ENCODE measurements around the gene WFS1. TPM values are rescaled to one million over a fixed set of nuclear protein-coding genes. Genes with fewer than 3 reads are reported as not detected.

Gene WFS1
- total and polyA plus RNA-seq, 2 of the 4 experiments (the other 2 are of a cell fraction), result 9.7 to 42.4 TPM

GRCh38 chr4:6327220-6327917, 57.7 kb downstream of the WFS1 start:
- dilution Hi-C loops (cut with HindIII; ENCODE audit: low sequenced_read_pairs, unreplicated experiment), result no loop called here
- no peak for TF ChIP-seq RCOR1 (IDR thresholded peaks at IDR 0.05; ENCODE audit: insufficient replicate concordance, low read length)
- TF ChIP-seq SMC3 (IDR thresholded peaks at IDR 0.05; ENCODE audit: low read depth, low read length), result peak; percentile 99
- no peak for TF ChIP-seq RFX5 (IDR thresholded peaks at IDR 0.05; ENCODE audit: low read depth, low read length)
- TF ChIP-seq MAFK (IDR thresholded peaks at IDR 0.05; ENCODE audit: low read depth, low read length), result no peak
- TF ChIP-seq NFE2L2 (IDR thresholded peaks at IDR 0.05; ENCODE audit: low read depth, low read length), result no peak
- TF ChIP-seq FOS (IDR thresholded peaks at IDR 0.05; ENCODE audit: low read depth, low read length), result no peak
- TF ChIP-seq ELK1 (IDR thresholded peaks at IDR 0.05; ENCODE audit: borderline replicate concordance, low read depth, low read length), result no peak
- TF ChIP-seq CTCF (conservative IDR thresholded peaks at IDR 0.05; ENCODE audit: low read depth, low read length), result peak; percentile 96
- TF ChIP-seq CEBPB (IDR thresholded peaks at IDR 0.05; ENCODE audit: low read depth, low read length), result no peak
- TF ChIP-seq POLR2A (IDR thresholded peaks at IDR 0.05; ENCODE audit: low read depth, low read length), result no peak
- peak; percentile 98 for TF ChIP-seq RAD21 (IDR thresholded peaks at IDR 0.05; ENCODE audit: low read length)
- no peak for TF ChIP-seq MXI1 (IDR thresholded peaks at IDR 0.05; ENCODE audit: borderline replicate concordance, low read depth, low read length)
- TF ChIP-seq MAZ (IDR thresholded peaks at IDR 0.05; ENCODE audit: borderline replicate concordance, low read depth, low read length), result no peak
- TF ChIP-seq BHLHE40 (IDR thresholded peaks at IDR 0.05; ENCODE audit: low read depth, low read length), result no peak
- H4K91ac ChIP-seq (ENCODE audit: insufficient read depth, low read depth, low read length), result no peak overlapping the region
- H3K14ac ChIP-seq (replicated peaks; ENCODE audit: low read depth, low read length), result no peak overlapping the region
- no peak overlapping the region for H2BK20ac ChIP-seq (ENCODE audit: low read depth, low read length)
- ChIA-PET POLR2A (ENCODE audit: unreplicated experiment) (no interaction called here), CTCF (interaction anchor here (0.5 to 4.4 kb wide), 13 partner anchors 11 to 82 kb away, joined by 3 to 40 read pairs (median 4); no protein-coding TSS in a partner anchor)
- H4K5ac ChIP-seq (ENCODE audit: low read depth, low read length), result no peak overlapping the region
- WGBS, 2 experiments (ENCODE audit: extremely low coverage in 2 of 2, insufficient read length in 1 of 2), result 33% methylated on average over 4 of the region's 21 CpGs; no CpG with 5 or more reads in 1 of the 2 experiments
- no peak overlapping the region for H2AK5ac ChIP-seq (ENCODE audit: low read depth, low read length)
- H3K36me3 ChIP-seq (ENCODE audit: control insufficient read depth, insufficient read depth, low read length), result no peaks in the 10 kb centered on the region
- no peak overlapping the region for H3K56ac ChIP-seq (ENCODE audit: extremely low read depth, insufficient read depth, low read length)
- H2BK5ac ChIP-seq (ENCODE audit: low read depth, low read length, poor library complexity, severe bottlenecking), result no peak overlapping the region
- no peak overlapping the region for H2BK15ac ChIP-seq (ENCODE audit: low read depth, low read length)
- H4K20me1 ChIP-seq (ENCODE audit: insufficient read depth, low read length), result no peaks in the 10 kb centered on the region; the same call in 1 of the 2 replicates
- H3K23ac ChIP-seq (ENCODE audit: low read depth, low read length), result no peak overlapping the region
- DNase-seq (peak; percentile 55), ATAC-seq (ENCODE audit: low read depth) (peak; percentile 96)
- in situ Hi-C loops (cut with MboI; ENCODE audit: low sequenced_read_pairs), result loop anchor here (5.0 to 10.0 kb wide), 2 partner anchors 75 to 333 kb away; no protein-coding TSS in a partner anchor
- H2AFZ ChIP-seq (replicated peaks; ENCODE audit: low read length, poor library complexity), result peak overlapping the region; percentile 53
- peak overlapping the region; percentile 23 for H2AK9ac ChIP-seq (replicated peaks; ENCODE audit: low read depth, low read length, poor library complexity)
- H3K4me2 ChIP-seq (ENCODE audit: low read depth, low read length), result no peak overlapping the region
- no peak overlapping the region for H3K4me3 ChIP-seq (ENCODE audit: insufficient read depth, low read depth, low read length)
- no peaks in the 10 kb centered on the region; the same call in 1 of the 2 replicates for H3K9me3 ChIP-seq (ENCODE audit: control insufficient read depth, insufficient read depth, low read length)
- intact Hi-C loops (cut with micrococcal nuclease), result loop anchor here (1.0 kb wide), 3 partner anchors 63 to 329 kb away; no protein-coding TSS in a partner anchor
- H3K9ac ChIP-seq (ENCODE audit: low read depth, low read length), result no peak overlapping the region
- H3K27ac ChIP-seq (ENCODE audit: insufficient read depth, low read length), result no peak overlapping the region
- no peaks in the 10 kb centered on the region for H3K79me1 ChIP-seq (ENCODE audit: low read depth in 1 of 2, low read length in 2 of 2)
- no peak overlapping the region for H4K8ac ChIP-seq (ENCODE audit: low read depth in 2 of 2, low read length in 2 of 2)
- H3K27me3 ChIP-seq (ENCODE audit: control insufficient read depth, insufficient read depth, low read length), result peaks cover 25% of the 10 kb centered on the region
- H3K4ac ChIP-seq (ENCODE audit: low read depth, low read length), result no peak overlapping the region
- H2BK120ac ChIP-seq (ENCODE audit: low read depth, low read length), result no peak overlapping the region
- no peak overlapping the region for H3K18ac ChIP-seq (ENCODE audit: low read depth, low read length)
- H3K4me1 ChIP-seq (ENCODE audit: control insufficient read depth, insufficient read depth, low read length), result no peaks in the 10 kb centered on the region
- no TSS peak for BruUV-seq (replicated peaks)
- H3K9me1 ChIP-seq (ENCODE audit: insufficient read depth, low read length), result no peaks in the 10 kb centered on the region

Measured in IMR-90 (cell line).